ENCODE data around the gene GPR153. TPM values are rescaled to one million over a fixed set of nuclear protein-coding genes. Genes with fewer than 3 reads are reported as not detected.
A peak's percentile ranks its signal among the peaks of the same experiment; 100 is the strongest.
"Not testable (repeated sequence)": the region's sequence is repeated elsewhere in the genome, so short reads cannot be mapped to it uniquely, and the experiment has no call there.

The GPR153 gene
- polyA plus RNA-seq, 3 donors: 0.04 to 0.69 TPM; not detected in 1

- intact Hi-C loops (cut with micrococcal nuclease): no loop called here
- Mint-ChIP-seq H3K4me3 (peak overlapping the region in 1 of 2 donors; percentile 48), H3K4me1 (no peaks in the 10 kb centered on the region), H3K27me3 (ENCODE audit: low read depth in 3 of 3) (peaks cover 0 to 7% (median 4%) of the 10 kb centered on the region in 3 donors), H3K36me3 (peaks cover 4 to 18% of the 10 kb centered on the region in 2 donors), H3K9me3 (peaks cover 33 to 42% (median 35%) of the 10 kb centered on the region in 7 donors), H3K27ac (no peak overlapping the region)
- Histone ChIP-seq H3K4me2 (replicated peaks; ENCODE audit: extremely low read depth, low read length, poor library complexity, severe bottlenecking) (no peak overlapping the region), H3K36me3 (replicated peaks in 1 of 2; ENCODE audit: control insufficient read depth in 1 of 2, insufficient read depth in 2 of 2, low read length in 2 of 2) (no peaks in the 10 kb centered on the region), H3K9ac (ENCODE audit: insufficient read depth, low read length, poor library complexity, severe bottlenecking) (no peak overlapping the region), H3K27ac (ENCODE audit: low read depth in 1 of 2, low read length in 2 of 2) (no peak overlapping the region), H3K4me1 (ENCODE audit: control insufficient read depth in 1 of 2, insufficient read depth in 2 of 2, low read length in 2 of 2) (no peaks in the 10 kb centered on the region), H3K4me3 (replicated peaks in 1 of 3; ENCODE audit: low read depth in 2 of 3, low read length in 3 of 3) (no peak overlapping the region), H3K9me3 (replicated peaks in 1 of 2; ENCODE audit: control insufficient read depth in 1 of 2, insufficient read depth in 1 of 2, low read length in 2 of 2) (peaks cover 34 to 37% of the 10 kb centered on the region in 2 donors), H2AFZ (ENCODE audit: insufficient read depth, low read depth, low read length, poor library complexity, severe bottlenecking) (no peak overlapping the region), H3K27me3 (ENCODE audit: control insufficient read depth in 2 of 2, insufficient read depth in 2 of 2, low read length in 2 of 2) (no peaks in the 10 kb centered on the region), H4K20me1 (ENCODE audit: insufficient read depth, low read length) (no peaks in the 10 kb centered on the region), H3K79me2 (ENCODE audit: insufficient read depth, low read length) (no peaks in the 10 kb centered on the region)
- DNase-seq: no peak
- TF ChIP-seq, protein P1, sequence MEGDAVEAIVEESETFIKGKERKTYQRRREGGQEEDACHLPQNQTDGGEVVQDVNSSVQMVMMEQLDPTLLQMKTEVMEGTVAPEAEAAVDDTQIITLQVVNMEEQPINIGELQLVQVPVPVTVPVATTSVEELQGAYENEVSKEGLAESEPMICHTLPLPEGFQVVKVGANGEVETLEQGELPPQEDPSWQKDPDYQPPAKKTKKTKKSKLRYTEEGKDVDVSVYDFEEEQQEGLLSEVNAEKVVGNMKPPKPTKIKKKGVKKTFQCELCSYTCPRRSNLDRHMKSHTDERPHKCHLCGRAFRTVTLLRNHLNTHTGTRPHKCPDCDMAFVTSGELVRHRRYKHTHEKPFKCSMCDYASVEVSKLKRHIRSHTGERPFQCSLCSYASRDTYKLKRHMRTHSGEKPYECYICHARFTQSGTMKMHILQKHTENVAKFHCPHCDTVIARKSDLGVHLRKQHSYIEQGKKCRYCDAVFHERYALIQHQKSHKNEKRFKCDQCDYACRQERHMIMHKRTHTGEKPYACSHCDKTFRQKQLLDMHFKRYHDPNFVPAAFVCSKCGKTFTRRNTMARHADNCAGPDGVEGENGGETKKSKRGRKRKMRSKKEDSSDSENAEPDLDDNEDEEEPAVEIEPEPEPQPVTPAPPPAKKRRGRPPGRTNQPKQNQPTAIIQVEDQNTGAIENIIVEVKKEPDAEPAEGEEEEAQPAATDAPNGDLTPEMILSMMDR (IDR thresholded peaks at IDR 0.05): no peak
- 83% methylated on average over 1 of the region's 7 CpGs for WGBS (ENCODE audit: insufficient coverage)
These were observed 48.7 kb upstream of the GPR153 start for GRCh38 chr1:6309564-6309963.

- Mint-ChIP-seq H3K4me1 (no peaks in the 10 kb centered on the region), H3K27ac (peak overlapping the region in 1 of 7 donors; percentile 68)
These were observed 47.6 kb upstream of the GPR153 start for GRCh38 chr1:6308449-6308848.

GRCh38 chr1:6307682-6308081, 46.8 kb upstream of the GPR153 start:
- Mint-ChIP-seq H3K36me3 (peaks cover 4 to 16% of the 10 kb centered on the region in 2 donors), H3K9me3 (peaks cover 33 to 42% (median 35%) of the 10 kb centered on the region in 7 donors), H3K27ac (peak overlapping the region in 1 of 7 donors; percentile 68)
- H3K4me1 ChIP-seq (ENCODE audit: control insufficient read depth in 1 of 2, insufficient read depth in 2 of 2, low read length in 2 of 2); H3K4me2 ChIP-seq (replicated peaks; ENCODE audit: extremely low read depth, low read length, poor library complexity, severe bottlenecking); H3K36me3 ChIP-seq (replicated peaks in 1 of 2; ENCODE audit: control insufficient read depth in 1 of 2, insufficient read depth in 2 of 2, low read length in 2 of 2); H2AFZ ChIP-seq (ENCODE audit: insufficient read depth, low read depth, low read length, poor library complexity, severe bottlenecking); H3K9ac ChIP-seq (ENCODE audit: insufficient read depth, low read length, poor library complexity, severe bottlenecking); H3K79me2 ChIP-seq (ENCODE audit: insufficient read depth, low read length); DNase-seq; H3K27me3 Mint-ChIP-seq (ENCODE audit: low read depth in 3 of 3); H3K27ac ChIP-seq (ENCODE audit: low read depth in 1 of 2, low read length in 2 of 2); H3K4me3 ChIP-seq (replicated peaks in 1 of 3; ENCODE audit: low read depth in 2 of 3, low read length in 3 of 3); intact Hi-C loops (cut with micrococcal nuclease); H4K20me1 ChIP-seq (ENCODE audit: insufficient read depth, low read length); H3K27me3 ChIP-seq (ENCODE audit: control insufficient read depth in 2 of 2, insufficient read depth in 2 of 2, low read length in 2 of 2); H3K4me3 Mint-ChIP-seq; H3K4me1 Mint-ChIP-seq: not testable (repeated sequence)
- H3K9me3 ChIP-seq (replicated peaks in 1 of 2; ENCODE audit: control insufficient read depth in 1 of 2, insufficient read depth in 1 of 2, low read length in 2 of 2): peaks cover 34 to 37% of the 10 kb centered on the region in 2 donors
- WGBS (ENCODE audit: insufficient coverage): 59% methylated on average over 7 of the region's 7 CpGs

More at GRCh38 chr1:6308449-6308848, 47.6 kb upstream of the GPR153 start:
- Histone ChIP-seq H3K36me3 (replicated peaks in 1 of 2; ENCODE audit: control insufficient read depth in 1 of 2, insufficient read depth in 2 of 2, low read length in 2 of 2) (no peaks in the 10 kb centered on the region), H3K4me3 (replicated peaks in 1 of 3; ENCODE audit: low read depth in 2 of 3, low read length in 3 of 3) (no peak overlapping the region), H2AFZ (ENCODE audit: insufficient read depth, low read depth, low read length, poor library complexity, severe bottlenecking) (no peak overlapping the region), H3K27ac (ENCODE audit: low read depth in 1 of 2, low read length in 2 of 2) (no peak overlapping the region), H4K20me1 (ENCODE audit: insufficient read depth, low read length) (no peaks in the 10 kb centered on the region), H3K4me2 (replicated peaks; ENCODE audit: extremely low read depth, low read length, poor library complexity, severe bottlenecking) (no peak overlapping the region), H3K9me3 (replicated peaks in 1 of 2; ENCODE audit: control insufficient read depth in 1 of 2, insufficient read depth in 1 of 2, low read length in 2 of 2) (peaks cover 34 to 37% of the 10 kb centered on the region in 2 donors), H3K4me1 (ENCODE audit: control insufficient read depth in 1 of 2, insufficient read depth in 2 of 2, low read length in 2 of 2) (no peaks in the 10 kb centered on the region), H3K9ac (ENCODE audit: insufficient read depth, low read length, poor library complexity, severe bottlenecking) (no peak overlapping the region), H3K27me3 (ENCODE audit: control insufficient read depth in 2 of 2, insufficient read depth in 2 of 2, low read length in 2 of 2) (no peaks in the 10 kb centered on the region), H3K79me2 (ENCODE audit: insufficient read depth, low read length) (no peaks in the 10 kb centered on the region)
- TF ChIP-seq, protein P1 (IDR thresholded peaks at IDR 0.05): no peak
- intact Hi-C loops (cut with micrococcal nuclease): no loop called here
- H3K9me3 Mint-ChIP-seq: peaks cover 33 to 42% (median 35%) of the 10 kb centered on the region in 7 donors
- DNase-seq: no peak
- peaks cover 0 to 7% (median 4%) of the 10 kb centered on the region in 3 donors for H3K27me3 Mint-ChIP-seq (ENCODE audit: low read depth in 3 of 3)
- H3K4me3 Mint-ChIP-seq: no peak overlapping the region
- 90% methylated on average over 7 of the region's 13 CpGs for WGBS (ENCODE audit: insufficient coverage)
- peaks cover 4 to 16% of the 10 kb centered on the region in 2 donors for H3K36me3 Mint-ChIP-seq

Data from CD14-positive monocyte (primary cell).